K562 (cell line): ENCODE data around the gene ODR4. TPM values are rescaled to one million over a fixed set of nuclear protein-coding genes. Genes with fewer than 3 reads are reported as not detected.

Source experiments
- ATAC-seq: fragments of 200-7000 bp; cut with Tn5 transposase; 3 replicates; pipeline ENCODE4 v1.9.1; 2020; ENCODE audit warnings: moderate library complexity
- BruUV-seq: library from RNA; stranded (reverse); fragments of 400-500 nt; replicated peaks from 2 replicates; lab custom pipeline; 2021; lab: Mats Ljungman, UMichigan
- CTCF ChIA-PET: fragments of 300-600 bp; formaldehyde crosslinking; extraction: SDS; loops from one replicate; lab custom pipeline; 2021; ENCODE audit warnings: low intra/inter-chr PET ratio; lab: Yijun Ruan, JAX
- POLR2A ChIA-PET: fragments of 300-600, 350-650 bp; sonication (Branson Sonifier 250); formaldehyde crosslinking; extraction: SDS; loops from one replicate; lab custom pipeline; 2021; ENCODE audit warnings: antibody characterized with exemption, inconsistent platforms; lab: Yijun Ruan, JAX
- DNase-seq, 4 experiments: peaks; one replicate each; pipeline versions ENCODE4 v3.0.0 to v3.0.0-alpha.2; 2011 to 2018; ENCODE audit warnings: low spot score in 3 of 4, mixed read lengths in 3 of 4; ENCODE audit errors: extremely low read depth in 1 of 4
- FAIRE-seq: peaks from 2 replicates; lab custom pipeline; 2011; peaks lifted over from hg19 to GRCh38; lab: Jason Lieb, UNC
- H2AFZ ChIP-seq: 2 replicates; pipeline ENCODE4 v1.6.0; 2011; ENCODE audit warnings: low read depth, low read length, control low read depth, inconsistent platforms
- H3K27ac ChIP-seq: fragments of 200-600 bp; 3 replicates; pipeline ENCODE4 v1.8.0; 2011; ENCODE audit warnings: low read depth, mild to moderate bottlenecking, control low read depth, inconsistent platforms, low read length, moderate library complexity, mixed read lengths; ENCODE audit errors: extremely low read depth
- H3K27me3 ChIP-seq, 2 experiments: fragments of 300-600 bp in 1 of 2; 2 replicates in 1 of 2; 3 replicates in 1 of 2; pipeline versions ENCODE4 v1.6.0 to v1.8.0; 2011; ENCODE audit warnings: inconsistent platforms in 2 of 2, low read length in 2 of 2, mild to moderate bottlenecking in 1 of 2, mixed read lengths in 1 of 2, moderate library complexity in 1 of 2; ENCODE audit not compliant: control insufficient read depth in 2 of 2, insufficient read depth in 2 of 2
- H3K36me3 ChIP-seq: fragments of 300-600 bp; 3 replicates; pipeline ENCODE4 v1.8.0; 2011; ENCODE audit warnings: mild to moderate bottlenecking, low read length, inconsistent platforms; ENCODE audit not compliant: control insufficient read depth, insufficient read depth
- H3K4me1 ChIP-seq, 2 experiments: fragments of 200-600 bp in 1 of 2; replicated peaks in 1 of 2; 2 replicates in 1 of 2; 3 replicates in 1 of 2; pipeline versions ENCODE4 v1.5.1 to v1.8.0; 2011; ENCODE audit warnings: inconsistent platforms in 2 of 2, low read length in 2 of 2, mild to moderate bottlenecking in 1 of 2, mixed read lengths in 1 of 2, moderate library complexity in 1 of 2; ENCODE audit not compliant: control insufficient read depth in 2 of 2, insufficient read depth in 2 of 2
- H3K4me2 ChIP-seq: 2 replicates; pipeline ENCODE4 v1.6.1; 2011; ENCODE audit warnings: low read length, control low read depth, inconsistent platforms, mixed read lengths; ENCODE audit not compliant: insufficient read depth
- H3K4me3 ChIP-seq: fragments of 200-600 bp; sonication (generic), shearing (Covaris generic); 2 replicates; pipeline ENCODE4 v1.5.1; 2016; ENCODE audit warnings: control low read depth, inconsistent platforms
- H3K79me2 ChIP-seq: fragments of 200-600 bp; 3 replicates; pipeline ENCODE4 v1.8.0; 2011; ENCODE audit warnings: low read length, inconsistent platforms; ENCODE audit not compliant: control insufficient read depth, insufficient read depth
- H3K9ac ChIP-seq, 2 experiments: 2 replicates each; pipeline versions ENCODE4 v1.6.0 to v1.6.1; 2011; ENCODE audit warnings: low read depth in 2 of 2, low read length in 2 of 2, control low read depth in 1 of 2, inconsistent platforms in 1 of 2, mild to moderate bottlenecking in 1 of 2, mixed read lengths in 1 of 2; ENCODE audit not compliant: insufficient read depth in 1 of 2
- H3K9me1 ChIP-seq: one replicate; pipeline ENCODE4 v1.6.0; 2011; ENCODE audit warnings: inconsistent platforms, mild to moderate bottlenecking, low read length, moderate library complexity; ENCODE audit not compliant: control insufficient read depth, insufficient read depth
- H3K9me3 ChIP-seq: replicated peaks from 2 replicates; pipeline ENCODE4 v1.5.1; 2011; ENCODE audit warnings: low read depth, low read length, inconsistent platforms; ENCODE audit not compliant: control insufficient read depth, insufficient read depth
- H4K20me1 ChIP-seq: replicated peaks from 2 replicates; pipeline ENCODE4 v1.6.1; 2011; ENCODE audit warnings: low read length, inconsistent platforms, mixed read lengths; ENCODE audit not compliant: control insufficient read depth, insufficient read depth
- ARID1B ChIP-seq: fragments of 450-650 bp; IDR thresholded peaks from 2 replicates; pipeline ENCODE4 v1.6.1; 2016; ENCODE audit warnings: antibody characterized with exemption, mild to moderate bottlenecking, inconsistent platforms
- COPS2 ChIP-seq: fragments of 450-650 bp; conservative IDR thresholded peaks from 2 replicates; pipeline ENCODE4 v1.6.1; 2016; ENCODE audit warnings: mild to moderate bottlenecking, moderate library complexity
- TBL1XR1 ChIP-seq, 2 experiments: IDR thresholded peaks; 2 replicates each; pipeline ENCODE4 v1.6.1; 2012; ENCODE audit warnings: improper control_type of control experiment in 2 of 2, low read length in 2 of 2, mild to moderate bottlenecking in 1 of 2
- XRCC3 ChIP-seq: fragments of 450-650 bp; IDR thresholded peaks from 2 replicates; pipeline ENCODE4 v1.6.1; 2017; ENCODE audit warnings: mild to moderate bottlenecking, moderate library complexity
- WGBS: fragments of 100-300 bp; shearing (Covaris generic); methylation state at CpG from one replicate; pipeline ENCODE4 v1.1.6; 2016; ENCODE audit warnings: low coverage, mixed read lengths; ENCODE audit not compliant: insufficient coverage; ENCODE audit errors: missing lambda C conversion rate; 5-methylcytosine and 5-hydroxymethylcytosine counted together
- in situ Hi-C: fragments of 300-500 bp; cut with MboI; formaldehyde crosslinking; loops from 4 replicates; pipeline ENCODE4 v1.15.0; 2018; ENCODE audit warnings: inconsistent platforms, mixed read lengths
- intact Hi-C: fragments of 100-400 bp; cut with micrococcal nuclease; formaldehyde crosslinking; loops from 2 replicates; pipeline ENCODE4 v1.14.2; 2022
- polyA plus RNA-seq, 8 experiments: library from polyadenylated mRNA; depleted of rRNA in 4 of 8; stranded (reverse) in 5 of 8; unstranded in 3 of 8; fragments of >200 nt; fragmentation: Nextera tagmentation in 2 of 8; fragmentation: Illumina TruSeq in 1 of 8; extraction: Ambion mirVana in 2 of 8; extraction: Trizol in 1 of 8; gene quantifications; 2 replicates each; pipeline versions ENCODE4 v1.2.1 to v1.2.3, GENCODE V29; 2011 to 2014; ENCODE audit warnings: inconsistent platforms in 1 of 8, missing spikeins in 1 of 8
- total RNA-seq, 7 experiments: library from RNA; depleted of rRNA in 6 of 7; stranded (reverse); fragments of >200 nt in 6 of 7; fragmentation: Illumina TruSeq in 2 of 7; extraction: Trizol in 2 of 7; gene quantifications; 2 replicates each; pipeline versions ENCODE4 v1.2.1 to v1.2.3, GENCODE V29; 2011 to 2021; ENCODE audit warnings: low replicate concordance in 1 of 7
- TF ChIP-seq, protein P1 (sequence below): fragments of 250-450 bp; sonication (Bioruptor Pico); IDR thresholded peaks from 2 replicates; pipeline ENCODE4 v1.8.0; 2021; ENCODE audit warnings: mild to moderate bottlenecking, moderate library complexity

The ODR4 gene
- total and polyA plus RNA-seq, 9 of the 15 experiments (the other 6 are each of a cell fraction or from before 2014, with no cell fraction given): 23.1 to 63.9 (median 44.1) TPM

DNA sequence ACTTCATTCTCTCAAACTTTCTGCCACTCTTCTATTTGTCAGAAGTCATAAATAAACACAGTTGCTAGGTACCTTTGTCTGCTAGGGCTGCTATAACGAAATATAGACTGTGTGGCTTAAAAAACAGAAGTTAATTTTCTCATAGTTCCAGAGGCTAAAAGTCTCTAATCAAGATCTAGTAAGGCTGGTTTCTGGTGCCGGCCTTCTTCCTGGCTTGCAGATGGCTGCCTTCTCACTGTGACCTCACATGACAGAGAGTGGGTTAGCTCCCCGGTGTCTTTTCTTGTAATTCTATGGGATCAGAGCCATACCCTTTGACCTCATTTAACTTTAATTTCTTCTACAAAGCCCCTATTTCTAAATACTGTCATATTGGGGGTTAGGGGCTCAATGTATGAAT is 79.3 kb downstream of the ODR4 start:
- CTCF ChIA-PET: no interaction called here
- H3K9me3 ChIP-seq: no peaks in the 10 kb centered on the region
- H3K79me2 ChIP-seq: no peaks in the 10 kb centered on the region
- no peak for FAIRE-seq
- DNase-seq: no peak
- TF ChIP-seq, protein P1, sequence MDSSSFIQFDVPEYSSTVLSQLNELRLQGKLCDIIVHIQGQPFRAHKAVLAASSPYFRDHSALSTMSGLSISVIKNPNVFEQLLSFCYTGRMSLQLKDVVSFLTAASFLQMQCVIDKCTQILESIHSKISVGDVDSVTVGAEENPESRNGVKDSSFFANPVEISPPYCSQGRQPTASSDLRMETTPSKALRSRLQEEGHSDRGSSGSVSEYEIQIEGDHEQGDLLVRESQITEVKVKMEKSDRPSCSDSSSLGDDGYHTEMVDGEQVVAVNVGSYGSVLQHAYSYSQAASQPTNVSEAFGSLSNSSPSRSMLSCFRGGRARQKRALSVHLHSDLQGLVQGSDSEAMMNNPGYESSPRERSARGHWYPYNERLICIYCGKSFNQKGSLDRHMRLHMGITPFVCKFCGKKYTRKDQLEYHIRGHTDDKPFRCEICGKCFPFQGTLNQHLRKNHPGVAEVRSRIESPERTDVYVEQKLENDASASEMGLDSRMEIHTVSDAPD (CRISPR knock-in tag): no peak
- TF ChIP-seq XRCC3: no peak
- TF ChIP-seq ARID1B: no peak
- no peak for TF ChIP-seq COPS2
- TF ChIP-seq TBL1XR1 (IDR thresholded peaks at IDR 0.05; ENCODE audit: low read length in 2 of 2): no peak
- H3K4me2 ChIP-seq: no peak overlapping the region
- BruUV-seq: no TSS peak
- in situ Hi-C loops (no loop called here), intact Hi-C loops (no loop called here)
- no peaks in the 10 kb centered on the region for H3K27me3 ChIP-seq
- POLR2A ChIA-PET: no interaction called here
- no peaks in the 10 kb centered on the region for H3K36me3 ChIP-seq
- 1% methylated on average over 3 of the region's 3 CpGs for WGBS
- H4K20me1 ChIP-seq: no peaks in the 10 kb centered on the region
- ATAC-seq: peak; percentile 43; the same call in 1 of the 3 replicates
- no peak overlapping the region for H2AFZ ChIP-seq
- H3K27ac ChIP-seq: no peak overlapping the region
- no peak overlapping the region for H3K4me3 ChIP-seq
- no peaks in the 10 kb centered on the region for H3K9me1 ChIP-seq
- H3K9ac ChIP-seq: no peak overlapping the region
- no peaks in the 10 kb centered on the region for H3K4me1 ChIP-seq
